SK-N-MC (cell line): Measurements from ENCODE around the gene OR1F1.

Experiments used
- EZH2 ChIP-seq: fragments of 200-600 bp; sonication (generic); IDR thresholded peaks from one replicate; pipeline ENCODE4 v1.6.1; 2017; ENCODE audit warnings: antibody characterized with exemption
- FOXP2 ChIP-seq: optimal IDR thresholded peaks from 2 replicates; pipeline ENCODE3; 2011; ENCODE audit warnings: mild to moderate bottlenecking, moderate library complexity; ENCODE audit not compliant: insufficient read depth; ENCODE audit errors: extremely low read length, control extremely low read depth
- POLR2AphosphoS5 ChIP-seq: IDR thresholded peaks from 2 replicates; pipeline ENCODE4 v1.6.1; 2012; ENCODE audit warnings: mild to moderate bottlenecking, low read depth, low read length, borderline replicate concordance

DNA sequence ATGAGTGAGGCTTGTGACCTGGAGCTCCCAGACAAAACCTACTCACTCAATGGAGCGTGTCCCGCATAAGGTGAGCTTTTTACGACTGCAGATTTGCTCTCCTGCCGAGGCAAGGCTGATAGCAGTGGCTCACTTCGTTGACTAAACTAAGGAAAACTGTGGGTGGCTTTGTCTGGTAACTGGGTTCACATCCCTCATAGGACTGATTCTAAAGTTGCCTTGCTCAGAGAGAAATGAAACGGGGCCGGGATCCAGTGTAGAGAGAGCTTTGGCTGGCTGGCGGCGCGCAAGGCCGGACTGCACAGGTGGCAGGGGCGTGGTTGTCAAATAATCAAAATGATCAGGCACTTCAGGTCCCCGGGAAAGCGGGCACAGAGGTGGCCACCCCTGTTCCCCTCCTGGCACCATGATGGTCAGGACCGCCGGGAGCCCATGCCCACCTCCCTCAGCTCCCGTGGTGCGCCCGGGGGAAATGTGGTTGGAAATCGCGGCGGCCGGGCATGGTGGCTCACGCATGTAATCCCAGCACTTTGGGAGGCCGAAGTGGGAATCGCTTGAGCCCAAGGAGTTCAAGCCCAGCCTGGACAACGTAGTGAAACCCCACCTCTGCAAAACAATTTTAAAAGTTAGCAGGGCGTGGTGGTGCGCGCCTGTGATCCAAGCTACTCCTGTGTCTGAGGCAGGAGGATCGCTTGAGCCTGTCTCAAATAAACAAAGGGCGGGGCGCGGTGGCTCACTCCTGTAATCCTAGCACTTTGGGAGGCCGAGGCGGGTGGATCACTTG is 26.6 kb upstream of the OR1F1 start:
- TF ChIP-seq EZH2, result no peak
- TF ChIP-seq POLR2AphosphoS5, result no peak
- no peak for TF ChIP-seq FOXP2
